HuH-7.5 (cell line): Measurements from ENCODE around the gene SKIC3.

ENCODE experiments used
- DNase-seq: peaks from one replicate; pipeline ENCODE4 v3.0.0; 2011; ENCODE audit warnings: low spot score

Gene SKIC3

DNA sequence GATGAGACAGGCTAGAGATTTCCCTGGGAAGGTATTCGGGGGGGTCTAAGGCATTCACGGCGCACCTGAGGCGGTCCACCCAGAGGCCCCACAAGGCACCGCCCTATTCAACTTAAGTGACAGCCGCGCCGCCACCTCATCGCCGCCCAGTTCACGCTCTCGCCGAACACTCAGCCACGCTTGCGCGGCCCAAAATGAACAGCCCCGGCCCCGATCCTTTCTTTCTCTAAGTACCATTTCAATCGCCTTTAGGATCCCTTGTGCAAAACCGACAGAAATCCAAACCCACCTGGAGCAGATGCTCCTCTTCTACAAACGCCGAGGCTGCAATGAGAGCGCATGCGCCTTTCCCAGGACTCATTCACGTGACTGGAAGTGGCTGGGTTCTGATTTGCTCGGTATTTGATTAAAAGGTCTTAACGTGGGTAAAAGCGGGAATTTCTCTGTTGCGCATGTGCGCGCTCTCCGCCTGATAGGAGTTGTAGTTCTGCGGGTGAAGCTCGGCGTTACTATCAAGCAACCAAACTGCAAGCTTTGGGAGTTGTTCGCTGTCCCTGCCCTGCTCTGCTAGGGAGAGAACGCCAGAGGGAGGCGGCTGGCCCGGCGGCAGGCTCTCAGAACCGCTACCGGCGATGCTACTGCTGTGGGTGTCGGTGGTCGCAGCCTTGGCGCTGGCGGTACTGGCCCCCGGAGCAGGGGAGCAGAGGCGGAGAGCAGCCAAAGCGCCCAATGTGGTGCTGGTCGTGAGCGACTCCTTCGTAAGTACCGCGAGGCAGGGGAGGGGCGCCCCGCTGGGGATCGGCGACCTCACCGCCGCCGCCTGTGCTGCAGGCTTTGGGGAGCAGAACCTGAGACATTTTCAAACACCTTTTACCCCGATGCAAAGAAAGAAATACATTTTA, at the start of gene SKIC3, which contains the start of gene ARSK:
SKIC3 (minus strand) TSS at position 331 of the 902 bp plus-strand sequence. CDS start 7,827 bp downstream, outside the sequence.
ARSK (plus strand) TSS at position 455 of the 902 bp plus-strand sequence; CDS start at position 633, 178 bp downstream.
- DNase-seq, result peak; percentile 64

DNA sequence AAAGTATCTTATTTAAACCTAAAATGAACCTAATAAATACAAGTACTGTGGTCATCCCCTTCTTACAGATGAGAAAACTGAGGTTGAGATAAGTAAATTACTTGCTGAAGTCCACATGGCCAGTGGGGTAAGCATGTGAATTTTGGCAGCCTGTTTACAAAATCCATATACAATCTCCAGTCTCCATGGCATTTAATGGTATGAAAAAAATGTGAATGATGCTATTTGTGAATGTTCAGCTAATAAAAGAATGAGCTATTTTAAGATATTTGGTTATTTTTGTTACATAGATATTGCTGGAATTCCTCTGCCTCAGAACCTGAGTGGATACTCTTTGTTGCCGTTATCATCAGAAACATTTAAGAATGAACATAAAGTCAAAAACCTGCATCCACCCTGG, 45.8 kb upstream of the SKIC3 start:
- no peak for DNase-seq

DNA sequence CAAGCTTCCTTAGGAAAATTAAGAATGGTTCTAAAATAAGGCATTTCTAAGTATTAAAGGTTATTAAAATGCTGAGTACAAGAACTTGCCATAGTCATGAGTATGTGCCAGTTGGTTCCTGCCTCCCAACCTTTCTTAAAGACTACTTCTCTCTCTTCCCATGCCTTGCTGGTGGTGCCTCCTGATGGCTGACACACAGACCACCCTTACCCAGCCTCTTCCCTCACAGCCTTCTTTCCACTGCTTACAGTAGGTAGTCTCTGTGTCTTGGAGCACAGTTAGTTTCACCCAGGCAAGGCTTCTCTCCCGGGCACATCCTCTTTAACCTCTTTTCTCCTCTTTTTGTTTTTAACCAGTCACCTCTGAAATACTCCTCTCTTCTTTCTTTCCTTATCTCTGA, 44.5 kb upstream of the SKIC3 start:
- DNase-seq, result no peak

DNA sequence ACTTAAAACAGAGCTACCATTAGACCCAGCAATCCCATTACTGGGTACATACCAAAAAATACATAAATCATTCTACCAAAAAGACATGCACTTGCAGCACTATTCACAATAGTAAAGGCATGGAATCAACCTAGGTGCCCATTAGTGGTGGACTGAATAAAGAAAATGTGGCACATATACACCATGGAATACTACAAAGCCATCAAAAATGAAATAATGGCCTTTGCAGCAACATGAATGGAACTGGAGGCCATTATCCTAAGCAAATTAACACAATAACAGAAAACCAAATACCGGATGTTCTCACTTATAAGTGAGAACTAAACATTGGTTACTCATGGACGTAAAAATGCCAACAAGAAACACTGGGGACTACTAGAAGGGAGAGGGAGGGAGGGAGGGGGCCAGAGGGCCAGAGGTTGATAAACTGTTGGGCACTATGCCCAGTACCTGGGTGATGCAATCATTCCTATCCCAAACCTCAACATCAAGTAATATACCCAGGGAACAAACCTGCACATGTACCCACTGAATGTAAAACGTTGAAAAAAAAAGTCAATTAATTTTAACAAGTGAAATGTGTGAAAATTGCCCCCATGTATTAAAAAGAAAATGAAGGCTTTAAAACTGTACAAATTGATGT, 40.6 kb upstream of the SKIC3 start:
- DNase-seq, result no peak

DNA sequence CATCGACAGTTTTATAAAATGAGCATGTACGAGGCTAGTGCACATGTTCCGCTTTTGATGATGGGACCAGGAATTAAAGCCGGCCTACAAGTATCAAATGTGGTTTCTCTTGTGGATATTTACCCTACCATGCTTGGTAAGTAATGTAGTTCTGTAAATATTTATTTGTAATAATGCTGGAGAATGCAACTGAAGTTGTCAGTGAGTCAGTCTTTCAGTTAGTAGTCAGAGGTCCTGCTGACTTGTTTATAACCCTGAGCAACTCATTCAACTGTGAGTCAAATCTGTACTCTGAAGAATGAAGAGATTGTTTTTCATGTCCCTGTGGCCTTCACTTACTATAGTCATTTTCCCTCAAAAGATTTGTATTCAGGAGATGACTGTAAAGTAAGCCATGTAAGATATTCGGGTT, 36.7 kb upstream of the SKIC3 start:
- no peak for DNase-seq

DNA sequence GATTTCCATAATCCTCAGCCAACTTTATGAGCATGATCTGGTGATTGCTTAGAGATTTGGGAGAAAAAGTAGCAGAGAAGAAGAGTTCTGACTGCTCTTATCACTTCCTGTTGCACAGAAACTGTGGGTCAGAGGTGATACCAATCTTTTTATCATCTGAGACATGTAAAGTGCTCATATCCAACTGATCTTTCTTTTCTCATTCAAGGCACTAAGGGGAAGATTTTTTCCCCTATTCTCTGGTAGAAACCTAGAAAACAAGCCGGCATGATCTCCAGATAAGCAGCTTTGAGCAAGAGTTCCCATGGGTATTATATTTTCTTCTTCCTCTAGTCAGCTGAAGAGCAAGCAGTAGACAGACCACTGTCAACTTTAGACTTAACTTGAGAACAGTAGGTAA, 36.1 kb upstream of the SKIC3 start:
- no peak for DNase-seq

DNA sequence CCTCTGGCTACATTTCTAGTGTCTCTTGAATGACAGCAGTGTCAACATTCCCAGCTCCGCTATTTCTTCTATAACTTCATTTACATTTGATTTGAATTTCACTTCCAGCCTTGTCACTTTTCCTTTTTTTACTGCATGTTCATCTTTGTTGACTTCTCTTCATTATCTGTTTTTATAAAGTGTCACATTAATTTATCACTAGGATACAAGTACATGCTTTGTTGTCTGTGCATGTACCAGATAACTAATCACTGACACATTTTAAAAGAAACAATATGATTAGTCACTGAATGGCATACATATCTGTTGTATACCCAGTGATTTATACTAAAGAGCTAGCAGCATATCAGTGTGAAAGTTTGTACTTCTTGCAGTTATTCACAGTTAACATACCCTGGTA, 29.2 kb upstream of the SKIC3 start:
- no peak for DNase-seq

DNA sequence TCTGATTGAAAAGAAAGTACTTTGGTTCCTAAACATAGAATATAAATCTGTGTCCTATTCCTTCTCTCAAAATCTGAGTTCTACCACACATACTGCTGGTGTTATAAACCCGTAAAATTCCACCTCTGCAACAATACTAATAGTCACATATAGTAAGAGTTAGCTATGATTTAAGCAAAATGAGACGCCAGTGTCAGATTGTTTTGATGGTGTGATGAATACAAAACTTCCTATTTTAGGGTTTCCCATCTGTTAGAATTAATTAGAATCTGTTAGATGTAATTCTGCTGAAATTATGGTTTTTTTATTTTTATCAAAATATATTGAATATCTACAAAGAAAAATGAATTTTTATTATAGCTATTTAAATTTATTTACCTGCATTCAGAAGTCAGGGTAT, 26.8 kb upstream of the SKIC3 start:
- DNase-seq, result no peak

DNA sequence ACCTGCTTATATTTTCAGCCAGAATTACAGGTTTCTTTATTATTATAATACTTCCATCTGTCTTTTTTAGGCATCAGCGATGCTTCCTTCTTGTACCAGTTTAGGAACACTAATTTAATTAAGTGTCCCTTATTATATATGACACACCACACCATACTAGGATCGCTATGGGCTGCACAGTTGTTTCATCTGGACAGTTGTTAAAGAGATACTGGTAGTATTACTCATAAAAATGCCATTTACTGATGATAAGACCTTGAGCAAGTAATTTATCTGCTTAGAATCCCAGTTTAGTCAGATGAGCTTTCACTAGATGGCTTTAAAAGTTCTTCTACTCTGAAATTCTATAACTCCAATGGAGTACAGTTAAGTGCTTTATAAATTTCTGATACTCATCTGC, 17.2 kb upstream of the SKIC3 start:
- DNase-seq, result no peak

DNA sequence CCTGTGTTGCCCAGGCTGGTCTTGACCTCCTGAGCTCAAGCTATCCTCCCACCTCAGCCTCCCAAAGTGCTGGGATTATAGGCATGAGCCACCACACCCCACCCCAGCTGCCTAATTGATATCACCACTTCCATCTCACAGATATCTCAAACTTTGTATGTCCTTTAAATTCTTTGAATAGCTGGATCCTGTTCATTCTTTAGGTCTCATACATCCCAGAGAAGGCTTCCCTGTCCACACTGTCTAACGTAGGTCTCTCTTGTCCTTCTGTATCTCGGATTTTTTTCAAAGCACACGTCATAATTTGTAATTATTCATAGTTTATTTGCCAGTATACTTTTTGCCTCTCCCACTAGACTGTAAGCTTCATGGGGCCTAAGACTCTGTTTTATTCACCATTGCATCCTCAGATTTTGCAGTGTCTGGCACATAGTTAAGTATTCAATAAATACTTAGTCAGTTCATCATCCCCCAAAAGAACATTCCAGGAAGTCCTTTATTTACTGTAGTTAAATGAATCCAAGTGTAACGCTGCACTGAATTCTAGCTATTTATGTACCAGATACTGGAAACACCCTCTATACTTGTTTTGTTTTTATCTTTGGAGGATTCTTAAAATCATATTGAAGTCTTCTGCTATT, 10.6 kb upstream of the SKIC3 start:
- DNase-seq, result no peak

DNA sequence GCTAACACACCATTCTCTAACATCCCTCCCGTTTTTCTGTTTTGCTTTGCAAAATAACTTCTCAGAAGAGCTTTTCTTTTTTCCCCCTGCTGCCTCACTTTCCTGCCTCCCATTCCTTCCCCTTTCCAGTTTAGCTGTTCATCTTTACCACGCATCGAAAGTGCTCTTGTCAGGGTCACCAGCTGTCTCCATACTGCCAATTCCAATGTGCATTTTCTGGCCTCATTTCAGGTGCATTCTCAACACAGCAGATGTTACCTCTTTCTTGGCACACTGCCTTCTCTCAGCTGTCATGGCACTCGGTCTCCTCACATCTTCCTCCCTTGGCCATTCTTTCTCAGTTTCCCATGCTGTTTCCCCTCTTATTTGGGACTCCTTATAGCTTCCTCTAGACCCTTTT, 9.7 kb upstream of the SKIC3 start:
- DNase-seq, result no peak

DNA sequence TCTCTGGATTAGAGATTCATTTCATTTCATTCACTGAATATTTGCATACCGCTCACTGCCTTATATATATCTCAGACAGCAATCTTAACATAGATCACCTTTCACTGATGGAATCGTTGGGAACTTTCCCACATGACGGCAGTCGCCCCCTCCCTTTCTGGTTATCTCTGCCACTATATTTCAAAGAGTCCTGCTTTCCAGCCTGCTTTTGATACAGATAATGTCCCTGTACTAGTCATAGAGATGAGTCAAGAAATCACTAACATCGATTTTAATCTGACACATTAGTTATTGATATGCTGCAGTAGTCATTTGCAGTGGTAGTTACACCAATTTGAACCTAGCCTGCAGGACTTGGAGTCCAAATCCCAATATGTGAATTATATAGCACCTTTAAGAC, 8.6 kb upstream of the SKIC3 start:
- DNase-seq, result no peak

DNA sequence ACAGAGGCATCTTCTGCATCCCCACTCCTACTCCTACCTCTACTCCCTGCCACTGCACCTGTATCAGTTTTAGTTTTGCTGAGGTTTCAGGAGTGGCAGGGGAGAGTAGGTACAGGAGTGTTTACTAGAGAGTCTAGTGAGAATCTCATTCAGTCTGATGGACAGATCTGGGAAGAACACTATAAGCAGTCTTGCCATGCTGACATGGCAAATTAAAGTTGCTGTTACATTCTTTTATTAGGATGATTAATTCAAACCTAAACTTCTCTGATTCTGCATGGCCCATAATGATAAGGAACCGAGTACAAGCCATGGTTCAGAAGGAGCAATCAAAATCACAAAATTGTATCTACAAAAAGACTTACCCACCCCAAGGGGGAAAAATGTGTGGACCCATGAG, 7.5 kb upstream of the SKIC3 start:
- no peak for DNase-seq

DNA sequence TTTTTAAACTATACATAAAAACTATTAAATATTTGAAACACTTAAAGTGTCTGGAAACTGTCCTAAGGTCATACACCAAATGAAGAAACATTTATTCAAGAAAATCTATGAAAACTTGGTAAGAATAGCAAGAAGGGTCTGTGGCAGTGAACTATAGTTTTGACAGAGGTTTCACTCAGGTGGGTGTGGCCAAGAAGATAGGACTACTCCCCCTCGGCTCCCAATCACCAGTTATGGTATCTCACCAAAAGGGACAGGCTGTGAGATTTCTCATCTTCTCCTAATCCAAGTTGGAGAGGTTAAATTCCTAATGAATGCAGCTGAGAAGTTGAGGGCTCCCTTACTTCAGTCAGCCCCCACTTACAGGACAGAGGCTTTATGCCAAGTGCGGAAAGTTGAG, 3.1 kb upstream of the SKIC3 start:
- DNase-seq, result no peak

DNA sequence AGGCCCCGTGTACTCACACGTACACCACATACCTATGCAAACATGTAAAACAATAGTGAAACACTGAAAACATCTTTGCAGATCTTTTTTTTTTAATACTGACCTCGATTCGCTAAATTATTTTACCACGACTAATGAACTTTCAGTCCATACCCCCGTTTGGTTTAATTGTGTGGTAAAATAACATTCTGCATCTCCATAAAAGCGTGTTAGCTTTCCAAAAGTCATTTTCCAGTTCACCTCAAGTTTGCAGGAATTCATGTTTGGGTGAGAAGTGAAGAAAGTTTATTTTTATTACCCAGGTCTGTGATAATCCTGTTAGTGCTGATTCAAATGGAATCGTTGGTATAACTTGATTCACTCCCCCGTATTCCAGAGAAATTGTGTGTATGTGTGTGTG, 776 bp upstream of the SKIC3 start:
- DNase-seq, result no peak

DNA sequence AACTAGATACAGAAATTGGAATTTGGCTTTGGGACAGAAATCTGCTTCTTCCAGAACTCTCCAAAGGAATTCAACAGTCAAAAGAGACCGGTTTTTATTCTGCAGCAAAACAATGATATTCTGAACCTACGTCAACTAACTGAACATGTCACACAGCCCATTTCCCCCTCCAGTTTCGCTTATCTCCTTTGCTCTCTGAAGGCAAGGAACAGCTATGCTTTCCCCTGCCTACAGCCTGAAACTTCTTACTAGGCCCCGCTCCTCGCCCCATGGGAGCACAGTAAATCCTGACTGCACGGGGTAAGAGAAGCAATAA, 488 bp downstream of the SKIC3 start:
- peak; percentile 6 for DNase-seq

DNA sequence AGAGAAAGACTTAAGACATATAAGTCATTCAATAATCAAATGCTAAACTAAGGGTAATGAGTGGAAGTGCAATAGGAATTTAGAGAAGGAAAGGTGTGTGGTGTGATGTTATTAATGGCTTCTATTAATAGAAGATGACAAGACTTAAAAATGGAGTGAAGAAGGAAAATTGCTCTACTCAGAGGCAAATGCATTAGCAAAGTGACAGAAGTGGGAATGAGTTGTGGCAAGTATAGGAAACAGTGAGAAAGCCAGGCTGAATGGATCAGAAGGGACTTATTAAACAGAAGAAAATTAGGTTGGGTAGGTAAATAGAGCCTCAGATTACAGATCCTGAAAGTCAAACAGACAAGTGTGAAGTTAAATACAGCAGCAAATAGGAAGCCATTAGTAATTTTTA, 5.7 kb downstream of the SKIC3 start:
- no peak for DNase-seq

DNA sequence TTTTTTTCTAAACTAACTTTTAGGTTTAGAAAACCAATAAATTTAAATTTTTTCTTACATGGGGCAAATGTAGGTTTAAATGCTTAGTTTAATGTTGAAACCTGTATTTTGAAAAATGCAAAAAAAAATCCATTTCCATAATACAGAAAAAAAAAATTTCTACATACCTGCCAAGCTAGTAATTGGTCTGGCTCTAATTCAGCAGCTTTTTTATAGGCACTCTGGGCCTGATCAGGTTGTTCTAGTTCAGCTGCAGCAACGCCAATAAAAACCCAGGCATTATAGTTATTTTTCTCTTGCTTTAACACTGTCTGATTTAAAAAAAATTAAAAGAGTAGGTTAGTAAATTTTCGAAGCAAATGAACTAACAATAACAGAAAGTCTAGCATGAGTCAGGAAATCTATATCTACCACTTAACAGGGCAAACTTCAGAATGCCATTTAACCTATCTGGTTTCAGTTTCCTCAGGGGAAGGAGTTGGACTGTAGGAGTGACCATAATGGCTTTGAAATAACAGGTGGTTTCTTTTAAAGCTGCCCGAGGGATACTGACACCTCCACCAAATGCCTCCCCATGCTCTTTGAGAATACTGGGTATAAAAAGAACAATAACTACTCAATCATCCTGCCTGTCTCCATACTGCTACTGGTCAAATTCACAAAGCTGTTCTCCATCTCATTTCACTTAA, 11.6 kb downstream of the SKIC3 start:
- DNase-seq, result no peak

DNA sequence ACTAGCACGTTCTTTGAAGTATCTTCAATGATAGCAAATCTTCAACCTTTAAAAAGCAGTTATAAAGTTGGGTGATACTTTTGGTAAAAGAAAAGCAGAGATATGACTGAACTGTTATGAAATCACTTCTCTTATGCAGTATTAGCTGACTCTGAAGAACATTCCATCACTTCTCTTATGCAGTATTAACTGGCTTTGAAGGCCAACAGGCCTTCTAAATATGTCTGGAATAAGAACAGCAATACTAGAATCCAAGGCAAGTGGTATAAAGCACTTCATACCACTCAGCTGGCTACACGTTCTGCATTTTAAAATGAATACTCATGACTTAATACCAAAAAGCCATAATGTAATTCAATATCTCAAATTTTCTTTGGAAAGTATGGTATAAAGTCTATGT, 17.3 kb downstream of the SKIC3 start:
- DNase-seq, result no peak

DNA sequence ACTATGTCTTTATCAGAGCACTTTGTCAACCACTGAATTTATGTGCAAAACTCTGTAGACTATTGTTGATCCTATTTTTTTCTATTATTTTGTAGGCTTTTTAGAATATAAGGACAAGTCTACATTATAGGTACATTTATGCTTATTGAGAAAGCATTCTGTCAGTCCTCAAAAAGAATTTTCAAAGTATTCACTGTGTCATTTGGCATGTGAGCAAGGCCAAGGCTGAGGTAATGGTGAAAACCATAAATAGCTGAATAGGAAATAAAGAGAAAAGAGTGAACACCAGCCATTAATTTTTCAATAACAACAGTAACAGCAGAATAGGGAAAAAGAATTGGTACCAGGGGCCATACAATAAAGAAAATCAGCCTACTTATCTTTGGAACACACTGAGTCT, 21.0 kb downstream of the SKIC3 start:
- DNase-seq, result no peak

DNA sequence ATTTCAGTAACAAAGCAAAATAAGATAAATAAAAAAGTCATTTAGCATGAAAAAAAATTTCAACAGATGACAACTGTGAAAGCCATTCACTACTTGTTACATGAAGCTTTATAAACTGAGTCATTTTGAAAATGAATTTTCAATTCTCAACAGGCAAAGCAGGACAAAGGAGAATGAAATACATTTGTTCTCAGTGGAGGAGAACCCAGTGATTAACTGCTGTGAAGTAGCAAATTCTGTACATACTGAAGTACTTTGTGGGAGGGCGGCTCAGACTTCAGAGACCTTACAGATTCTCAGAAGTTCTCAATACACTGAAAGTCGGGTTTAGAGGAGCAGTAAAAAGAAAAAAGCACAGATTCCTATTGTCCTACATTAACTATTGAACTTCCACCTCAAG, 21.7 kb downstream of the SKIC3 start:
- DNase-seq, result no peak

DNA sequence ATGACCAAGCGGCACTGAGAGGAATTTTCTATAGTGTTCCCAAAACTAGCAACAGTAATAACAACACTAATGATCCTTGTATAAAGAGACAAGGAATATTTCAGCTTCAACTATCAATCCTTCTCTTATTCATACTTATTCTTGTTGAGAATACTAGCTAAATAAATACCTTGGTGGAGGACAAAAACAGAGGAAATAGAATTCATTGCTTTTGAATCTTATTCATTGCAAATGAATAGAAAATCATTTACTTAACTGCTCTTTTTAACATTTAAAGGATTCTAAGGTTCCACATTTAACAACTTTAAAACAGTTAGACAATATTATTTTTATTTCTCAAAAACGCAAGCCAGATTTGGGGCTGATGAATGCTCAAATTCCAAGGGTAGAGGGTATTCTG, 22.4 kb downstream of the SKIC3 start:
- DNase-seq, result no peak

DNA sequence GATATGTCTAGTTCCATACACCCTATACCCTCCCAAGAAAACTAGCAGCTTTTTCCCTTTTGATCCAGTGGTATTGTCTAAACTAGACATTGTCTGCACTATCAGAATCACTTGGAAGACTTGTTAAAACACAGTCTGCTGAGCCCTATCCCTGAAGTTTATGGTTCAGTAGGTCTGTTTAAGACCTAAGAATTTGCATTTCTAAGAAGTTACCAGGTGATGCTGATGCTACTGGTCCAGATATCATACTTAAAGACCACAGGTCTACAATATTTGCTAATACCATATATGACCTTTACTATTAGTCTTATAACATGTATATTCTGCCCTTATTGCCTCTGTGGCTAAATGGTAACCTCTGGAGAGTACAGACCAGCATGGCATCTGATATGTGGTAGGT, 23.3 kb downstream of the SKIC3 start:
- no peak for DNase-seq
